ENCODE measurements around the gene TKTL2.
"Not testable (repeated sequence)": the region's sequence is repeated elsewhere in the genome, so short reads cannot be mapped to it uniquely, and the experiment has no call there.

The TKTL2 gene

DNA sequence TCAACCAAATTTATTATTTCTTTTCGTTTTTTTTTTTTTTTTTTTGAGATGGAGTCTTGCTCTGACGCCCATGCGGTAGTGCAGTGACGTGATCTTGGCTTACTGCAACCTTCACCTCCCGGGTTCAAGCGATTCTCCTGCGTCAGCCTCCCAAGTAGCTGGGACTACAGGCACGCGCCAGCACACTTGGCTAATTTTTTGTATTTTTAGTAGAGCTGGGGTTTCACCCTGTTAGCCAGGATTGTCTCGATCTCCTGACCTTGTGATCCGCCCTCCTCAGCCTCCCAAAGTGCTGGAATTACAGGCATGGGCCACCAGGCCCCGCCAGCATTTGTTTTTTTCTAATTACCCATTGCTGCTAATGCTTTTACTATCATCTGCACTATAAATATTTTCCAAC lies 26.5 kb downstream of the TKTL2 start:
- not testable (repeated sequence) for DNase-seq

DNA sequence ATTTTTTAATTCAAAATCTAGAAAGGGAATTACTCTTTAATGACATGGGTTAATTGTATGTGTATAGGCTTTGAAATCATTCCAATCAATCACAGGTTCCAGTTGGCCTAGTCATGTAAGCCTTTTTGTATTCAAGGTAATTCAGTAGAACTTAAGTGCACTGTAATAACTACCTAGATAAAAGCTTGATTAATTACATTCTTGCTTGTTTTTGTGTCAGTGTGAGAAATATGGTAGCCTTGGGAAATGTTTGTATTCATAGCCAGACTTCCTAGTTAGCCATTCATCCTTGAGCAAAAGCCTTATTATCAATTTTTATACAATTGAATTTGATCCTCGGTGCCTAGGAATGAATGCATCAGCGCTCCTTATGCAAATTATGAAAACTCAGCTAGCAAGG lies 33.5 kb downstream of the TKTL2 start:
- no peak for DNase-seq
